H4 (cell line): ENCODE results near the gene MAP1LC3C. TPM values are rescaled to one million over a fixed set of nuclear protein-coding genes. Genes with fewer than 3 reads are reported as not detected.
A peak's percentile ranks its signal among the peaks of the same experiment; 100 is the strongest.

ENCODE experiments used
- DNase-seq: peaks from one replicate; pipeline ENCODE4 v3.0.0-alpha.2; 2015; ENCODE audit warnings: low spot score
- total RNA-seq: library from RNA; depleted of rRNA; stranded (reverse); fragments of >200 nt; shearing (Covaris generic); gene quantifications from 2 replicates; pipeline ENCODE4 v1.2.3, GENCODE V29; 2014; rRNA removed

The MAP1LC3C gene
- total RNA-seq: 0.08 TPM in 1 of 2 replicates, not detected in the other

DNA sequence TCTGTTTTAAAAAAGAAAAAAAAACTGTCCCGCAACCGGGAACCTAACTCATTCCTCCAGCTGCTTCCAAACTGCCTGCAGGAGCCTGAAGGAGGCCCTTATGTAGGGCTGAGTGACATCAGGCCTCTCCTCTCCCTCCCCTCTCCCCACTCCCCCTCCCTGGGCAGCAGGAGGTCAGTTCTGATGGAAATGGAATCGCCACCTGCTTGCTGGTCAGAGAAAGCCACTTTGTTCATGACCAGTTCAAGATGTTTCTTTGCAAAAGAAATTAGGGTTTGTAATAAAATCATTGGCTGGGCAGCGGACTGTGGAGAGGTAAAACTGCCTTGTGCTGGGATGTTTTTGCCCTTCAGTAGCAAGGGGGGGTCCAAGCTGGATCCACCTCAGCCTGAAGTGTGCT is at the start of gene MAP1LC3C:
TSS of gene MAP1LC3C (minus strand) at position 73 of the 400 bp plus-strand sequence. CDS start 90 bp downstream, outside the sequence.
- DNase-seq: no peak

DNA sequence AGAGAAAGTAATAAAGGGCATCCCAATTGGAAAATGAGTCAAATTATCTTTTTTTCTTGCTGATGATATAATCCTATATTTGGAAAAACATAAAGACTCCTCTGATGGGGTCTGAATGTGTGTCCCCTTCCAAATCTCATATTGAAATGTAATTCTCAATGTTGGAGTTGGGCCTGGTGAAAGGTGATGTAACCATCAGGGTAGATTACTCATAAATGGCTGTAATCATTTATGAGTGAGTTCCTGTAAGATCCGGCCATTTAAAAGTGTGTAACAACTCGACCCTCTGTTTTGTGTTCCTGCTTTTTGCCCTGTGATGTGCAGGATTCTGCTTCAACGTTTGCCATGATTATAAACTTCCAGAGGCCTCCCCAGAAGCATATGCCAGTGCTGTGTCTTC is 44.3 kb upstream of the MAP1LC3C start:
- no peak for DNase-seq

DNA sequence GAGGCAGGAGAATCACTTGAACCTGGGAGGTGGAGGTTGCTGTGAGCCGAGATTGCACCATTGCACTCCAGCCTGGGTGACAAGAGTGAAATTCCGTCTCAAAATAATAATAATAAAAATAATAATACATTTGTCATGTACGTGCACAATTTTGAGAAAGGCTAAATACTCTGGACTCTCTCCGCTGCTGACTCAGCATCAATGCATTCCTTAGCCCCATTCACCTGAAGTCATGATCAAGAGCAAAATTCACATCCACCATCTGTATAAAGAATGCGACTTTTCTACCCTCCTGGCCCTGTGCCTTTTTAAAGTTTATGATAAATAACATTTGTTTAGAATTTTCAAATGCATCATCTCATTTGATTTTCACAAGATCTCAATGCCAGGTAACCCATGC is 35.5 kb upstream of the MAP1LC3C start:
- no peak for DNase-seq

DNA sequence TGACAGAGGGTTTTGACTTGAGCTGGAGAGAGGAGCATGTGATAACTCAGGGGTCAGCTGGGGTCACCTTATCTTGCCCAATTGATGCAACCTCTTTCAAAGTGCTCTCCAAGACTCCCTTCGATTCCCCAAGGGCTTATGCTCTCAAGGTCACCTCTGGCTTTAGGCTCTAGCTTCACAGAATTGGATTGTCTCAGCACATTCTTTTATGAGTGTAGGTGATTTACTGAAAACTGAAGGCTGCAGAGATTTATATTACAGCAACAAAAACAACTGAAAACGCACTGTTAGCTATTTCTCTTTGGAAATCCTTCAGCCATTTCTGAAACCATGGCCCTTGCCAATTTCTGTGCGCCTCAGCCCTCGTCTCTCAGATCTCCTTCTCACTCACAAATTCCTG is 34.5 kb upstream of the MAP1LC3C start:
- no peak for DNase-seq

DNA sequence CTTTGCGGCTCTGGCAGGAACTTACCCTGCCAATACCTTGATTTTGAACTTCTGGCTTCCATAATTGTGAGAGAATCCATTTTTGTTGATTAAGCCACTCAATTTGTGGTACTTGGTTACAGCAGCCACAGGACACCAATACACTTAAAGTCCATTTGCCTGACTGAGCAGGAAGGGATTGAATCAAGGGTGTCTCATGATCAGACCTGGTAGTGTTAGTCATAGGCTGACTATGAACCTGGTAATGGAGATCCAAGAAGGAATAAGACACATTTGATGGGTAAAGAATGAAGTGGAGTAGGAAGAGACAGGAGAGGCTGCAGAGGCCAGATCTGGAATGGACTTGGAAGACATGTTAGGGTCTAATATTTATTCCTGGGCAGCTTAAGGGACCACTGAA is 31.2 kb upstream of the MAP1LC3C start:
- no peak for DNase-seq

DNA sequence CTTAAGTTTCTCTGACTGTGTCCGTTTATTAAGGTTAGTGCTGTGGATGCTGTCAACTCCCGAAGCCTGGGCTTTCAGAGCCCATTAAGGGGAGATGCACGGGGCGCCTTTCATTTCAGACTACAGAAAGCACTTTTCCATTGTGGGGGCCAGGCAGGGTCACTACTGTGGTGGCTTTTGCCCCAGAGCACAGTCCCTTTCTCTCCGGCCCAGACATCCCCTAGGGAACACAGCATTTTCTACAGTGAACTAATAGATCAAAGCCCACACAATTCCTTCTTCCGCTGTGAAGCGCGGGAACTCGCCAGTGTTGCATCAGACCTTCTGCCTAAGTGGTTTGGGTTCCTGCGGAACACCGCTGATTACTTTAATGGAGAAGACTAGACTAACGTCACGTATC is 26.8 kb upstream of the MAP1LC3C start:
- DNase-seq: no peak

DNA sequence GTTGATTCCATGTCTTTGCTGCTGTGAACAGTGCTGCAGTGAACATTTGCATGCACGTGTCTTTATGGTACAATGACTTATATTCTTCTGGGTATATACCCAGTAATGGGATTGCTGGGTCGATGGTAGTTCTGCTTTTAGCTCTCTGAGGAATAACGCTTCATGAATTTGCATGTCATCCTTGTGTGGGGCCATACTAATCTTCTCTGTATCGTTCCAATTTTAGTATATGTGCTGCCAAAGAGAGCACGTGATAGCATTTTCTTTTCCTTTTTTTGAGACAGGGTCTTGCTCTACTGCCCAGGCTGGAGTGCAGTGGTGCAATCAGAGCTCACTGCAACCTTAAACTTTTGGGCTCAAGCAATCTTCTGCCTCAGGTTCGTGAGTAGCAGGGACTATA is 24.9 kb upstream of the MAP1LC3C start:
- DNase-seq: no peak

DNA sequence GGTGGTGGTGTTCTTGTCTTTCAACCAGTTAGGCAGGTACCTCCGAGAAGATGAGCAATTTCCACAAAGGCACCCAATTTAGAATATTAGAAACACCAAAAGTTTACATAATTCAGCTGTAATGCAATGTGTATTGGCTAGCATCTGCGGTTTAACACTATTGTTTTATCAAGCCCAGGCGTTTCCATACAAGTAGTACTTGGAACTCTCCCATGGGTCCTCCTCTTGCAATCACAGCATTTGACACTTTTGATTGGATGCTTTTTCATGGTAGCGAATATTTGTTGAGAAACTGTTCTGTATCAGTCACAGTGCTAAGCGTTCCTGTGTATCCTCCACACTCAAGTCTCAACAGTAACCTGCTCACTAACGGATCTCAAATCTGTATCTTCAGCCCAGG is 20.1 kb upstream of the MAP1LC3C start:
- DNase-seq: no peak

DNA sequence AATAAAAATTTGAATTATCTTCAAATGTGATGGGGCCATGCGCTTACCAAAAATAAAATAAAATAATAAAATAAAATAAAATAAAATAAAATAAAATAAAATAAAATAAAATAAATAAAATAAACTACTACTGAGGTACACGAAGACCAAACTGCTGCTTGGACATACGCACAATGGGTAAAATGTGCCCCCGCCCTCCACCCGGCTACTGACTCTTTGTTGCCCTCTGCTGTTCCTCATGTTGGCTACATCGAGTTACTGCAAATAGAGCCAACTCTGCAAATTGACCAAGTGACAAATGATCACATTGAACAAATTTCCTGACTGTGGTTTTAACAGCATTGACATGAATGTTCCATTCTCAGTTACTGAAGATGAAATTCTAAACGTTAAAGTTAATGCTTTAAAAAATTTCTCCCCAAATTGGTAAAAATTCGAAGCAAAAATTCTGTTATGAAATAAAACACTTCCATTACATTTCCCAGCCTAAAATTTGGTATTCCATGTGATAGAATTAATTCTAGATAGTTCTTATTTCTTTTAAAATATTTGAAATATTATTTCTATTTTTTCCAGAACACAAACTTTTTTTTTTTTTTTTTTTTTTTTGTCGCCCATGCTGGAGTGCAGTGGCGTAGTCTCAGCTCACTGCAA is 18.8 kb upstream of the MAP1LC3C start:
- DNase-seq: peak; percentile 62

DNA sequence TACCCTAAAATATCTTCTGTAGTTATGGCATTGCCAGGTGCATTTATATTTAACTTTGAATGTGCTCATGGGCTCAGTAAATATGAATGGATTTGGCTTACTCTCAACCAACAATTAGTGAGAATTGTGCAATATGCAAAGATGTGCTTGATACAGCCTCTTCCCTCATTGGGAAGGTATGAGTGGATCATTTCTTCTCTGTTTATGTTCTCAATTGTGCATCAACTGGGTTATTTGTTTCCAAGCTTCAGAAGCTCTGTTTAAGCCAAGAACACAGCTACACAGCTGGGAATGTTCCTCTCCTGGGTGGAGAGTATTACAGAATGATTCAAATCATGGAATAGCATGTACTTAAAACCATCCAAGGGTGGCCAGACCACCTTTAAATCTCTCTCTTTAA is 17.6 kb upstream of the MAP1LC3C start:
- DNase-seq: no peak

DNA sequence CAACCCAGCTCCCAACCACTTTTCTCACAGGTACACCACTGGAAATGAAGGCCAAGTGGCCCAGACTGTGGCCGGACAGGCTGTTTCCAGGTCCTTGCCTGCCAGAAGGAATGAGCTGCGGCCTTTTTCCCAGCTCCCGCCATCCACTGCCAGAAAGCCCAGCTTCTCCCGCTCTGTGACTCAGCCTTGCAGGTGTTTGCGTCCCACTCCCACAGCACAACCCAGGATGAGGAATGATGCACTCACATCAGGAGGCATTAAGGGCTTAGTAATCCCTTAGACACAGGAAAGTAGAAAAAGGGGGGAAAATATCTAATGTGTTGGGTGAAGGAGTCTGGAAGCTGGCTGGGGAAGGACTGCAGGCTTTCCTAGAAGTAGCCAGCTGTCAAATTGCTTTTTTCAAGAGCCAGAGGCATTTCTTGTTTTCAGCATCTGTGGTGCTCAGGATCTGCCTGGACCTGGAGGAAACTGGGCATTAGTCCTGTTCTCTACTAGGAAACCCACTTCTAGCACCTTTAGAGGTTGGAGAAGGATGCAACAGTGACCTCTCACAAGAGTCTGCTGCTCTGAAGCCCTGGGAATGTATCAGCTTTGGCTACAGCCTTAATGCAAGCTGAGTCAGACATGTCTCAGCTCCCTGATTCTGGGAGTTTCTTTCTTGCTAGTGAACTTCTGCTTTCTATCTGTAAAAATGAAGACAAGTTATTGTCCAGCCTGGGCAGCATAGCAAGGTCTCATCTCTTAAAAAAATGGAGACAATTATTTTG is 13.2 kb upstream of the MAP1LC3C start:
- no peak for DNase-seq

DNA sequence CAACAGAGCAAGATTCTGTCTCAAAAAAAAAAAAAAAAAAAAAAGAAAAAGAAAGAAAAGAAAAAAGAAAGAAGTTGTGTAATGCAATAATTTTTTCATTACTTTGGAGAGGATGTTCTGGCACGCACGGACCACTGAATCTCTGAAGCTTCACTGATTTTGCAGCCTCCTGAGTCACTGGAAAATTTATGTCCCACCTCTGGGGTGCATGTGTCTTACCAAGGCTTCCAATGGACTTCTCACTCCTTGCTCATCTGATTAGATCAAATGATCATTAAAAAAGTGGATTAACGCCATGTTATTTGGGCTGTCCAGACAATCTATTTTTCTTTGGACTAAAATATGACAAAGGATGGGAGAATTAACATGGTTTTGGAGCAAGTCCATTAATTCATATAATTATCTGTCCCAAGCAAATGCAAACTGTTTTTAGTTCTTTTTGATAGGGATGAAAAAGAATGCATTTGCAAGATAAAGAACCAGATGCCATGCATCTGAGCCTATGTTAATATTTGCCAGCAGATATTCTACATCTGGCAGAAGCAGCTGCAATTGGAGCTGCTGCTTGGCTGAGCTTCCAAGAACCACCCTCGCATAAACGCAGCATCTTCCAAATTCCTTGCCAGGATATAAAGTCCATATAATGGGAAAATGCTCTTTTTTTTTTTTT is 10.1 kb upstream of the MAP1LC3C start:
- no peak for DNase-seq

DNA sequence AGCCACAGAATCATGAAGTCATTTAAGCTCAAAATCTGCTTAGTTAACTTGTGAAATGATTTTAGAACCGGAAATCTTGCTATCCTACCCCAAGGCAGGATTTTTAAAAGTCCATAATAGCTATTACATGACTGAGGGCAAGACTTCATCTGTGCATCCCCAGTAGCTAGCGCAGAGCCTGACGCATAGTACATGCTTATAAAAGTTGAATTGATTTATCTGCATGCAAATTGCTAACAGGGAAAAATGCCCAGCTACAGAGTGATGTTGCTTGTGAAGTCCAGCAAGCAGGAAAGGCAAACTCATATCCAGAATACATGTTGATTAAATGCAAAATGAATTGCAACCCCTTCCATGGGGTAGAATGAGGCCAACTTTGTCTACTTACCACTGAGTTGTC is 8.1 kb upstream of the MAP1LC3C start:
- no peak for DNase-seq

DNA sequence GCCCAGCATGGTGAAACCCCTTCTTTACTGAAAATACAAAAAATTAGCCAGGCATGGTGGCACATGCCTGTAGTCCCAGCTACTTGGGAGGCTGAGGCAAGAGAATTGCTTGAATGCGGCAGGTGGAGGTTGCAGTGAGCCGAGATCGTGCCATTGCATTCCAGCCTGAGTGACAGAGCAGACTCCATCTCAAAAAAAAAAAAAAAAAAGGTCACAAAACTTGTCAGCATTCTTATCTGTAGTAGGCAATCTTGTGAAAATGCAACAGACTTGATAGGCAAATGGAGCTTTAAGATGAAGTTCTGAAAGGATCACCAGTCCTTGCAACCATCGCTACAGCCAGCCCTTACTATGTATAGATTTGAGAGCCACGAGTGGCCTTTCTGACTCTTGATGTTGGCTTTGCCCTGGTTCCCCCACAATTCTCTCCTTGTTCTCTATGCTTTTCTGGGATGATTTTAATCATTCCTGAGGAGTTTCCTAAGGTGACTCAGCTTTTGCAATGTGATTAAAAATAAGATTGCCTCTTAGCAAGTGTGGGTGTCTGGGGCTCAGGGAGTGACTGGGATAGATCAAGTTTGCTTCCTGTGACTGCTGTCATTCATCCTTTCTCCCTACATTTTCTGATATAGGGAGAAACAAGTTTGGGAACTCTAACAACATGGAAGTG is 7.1 kb upstream of the MAP1LC3C start:
- DNase-seq: no peak

DNA sequence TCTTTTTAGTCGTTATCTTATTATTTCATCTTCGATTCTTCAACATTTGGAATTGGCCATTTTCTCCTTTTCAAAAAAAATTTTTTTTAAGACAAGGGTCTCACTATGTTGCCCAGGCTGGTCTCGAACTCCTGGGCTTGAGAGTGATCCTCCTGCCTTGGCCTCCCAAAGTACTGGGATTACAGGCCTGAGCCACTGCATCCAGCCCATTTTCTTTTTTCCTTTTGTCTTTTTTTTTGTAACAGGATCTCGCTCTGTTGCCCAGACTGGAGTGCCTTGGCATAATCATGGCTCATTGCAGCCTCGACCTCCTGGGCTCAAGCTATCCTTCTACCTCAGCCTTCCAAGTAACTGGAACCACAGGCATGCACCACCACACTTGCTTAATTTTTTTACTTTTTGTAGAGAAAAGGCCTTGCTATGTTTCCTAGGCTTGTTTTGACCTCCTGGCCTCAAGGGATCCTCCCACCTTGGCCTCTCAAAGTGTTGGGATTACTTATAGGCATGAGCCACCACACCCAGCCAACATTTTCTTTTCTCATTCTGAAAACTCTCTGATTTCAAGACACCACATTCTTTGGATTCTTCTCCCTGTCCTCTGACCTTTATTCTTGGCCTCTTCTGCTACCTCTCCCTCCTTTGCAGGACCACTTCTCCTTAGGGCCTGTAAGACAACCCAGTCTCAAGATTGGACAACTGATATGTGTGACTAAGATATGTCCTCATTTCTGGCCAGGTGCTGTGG is 6.0 kb upstream of the MAP1LC3C start:
- DNase-seq: no peak

DNA sequence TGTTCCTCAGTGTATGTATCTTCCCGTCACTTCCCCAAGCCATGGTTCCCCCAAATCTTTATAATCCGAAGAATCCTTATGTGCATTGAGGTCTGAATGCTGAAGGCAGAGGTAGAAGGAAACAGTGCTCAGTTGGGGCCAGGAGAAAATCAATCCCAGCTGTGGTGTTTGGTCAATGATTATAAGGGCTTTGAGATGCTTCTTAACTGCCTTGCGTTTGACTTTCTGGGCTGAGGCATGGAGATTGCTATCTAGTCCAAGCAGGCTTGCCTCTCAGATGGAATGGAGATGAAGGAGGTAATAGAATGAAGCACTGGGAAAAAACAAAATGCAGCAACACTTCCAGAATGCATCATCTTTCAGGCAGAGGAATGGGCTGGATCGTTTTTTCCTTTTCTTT is 3.6 kb upstream of the MAP1LC3C start:
- no peak for DNase-seq

DNA sequence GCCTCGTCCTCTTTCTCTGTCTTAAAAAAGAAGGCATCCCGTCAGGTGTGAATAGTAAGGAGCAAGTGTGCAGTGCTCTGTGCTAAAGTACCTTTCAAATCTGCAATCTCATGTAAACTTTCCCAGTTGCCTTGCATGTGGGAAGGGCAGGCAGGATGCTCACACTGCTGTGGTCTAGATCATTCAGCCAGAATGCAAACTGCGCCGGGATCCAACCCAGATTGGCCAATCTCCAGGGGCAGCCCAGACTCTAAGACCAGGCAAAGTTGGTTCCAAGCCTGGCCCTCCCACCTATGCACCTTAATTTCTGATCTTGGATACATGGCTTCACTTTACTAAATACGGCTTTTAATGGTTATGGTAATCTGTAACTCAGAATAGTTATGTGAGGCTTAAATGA is 3.2 kb upstream of the MAP1LC3C start:
- DNase-seq: no peak

DNA sequence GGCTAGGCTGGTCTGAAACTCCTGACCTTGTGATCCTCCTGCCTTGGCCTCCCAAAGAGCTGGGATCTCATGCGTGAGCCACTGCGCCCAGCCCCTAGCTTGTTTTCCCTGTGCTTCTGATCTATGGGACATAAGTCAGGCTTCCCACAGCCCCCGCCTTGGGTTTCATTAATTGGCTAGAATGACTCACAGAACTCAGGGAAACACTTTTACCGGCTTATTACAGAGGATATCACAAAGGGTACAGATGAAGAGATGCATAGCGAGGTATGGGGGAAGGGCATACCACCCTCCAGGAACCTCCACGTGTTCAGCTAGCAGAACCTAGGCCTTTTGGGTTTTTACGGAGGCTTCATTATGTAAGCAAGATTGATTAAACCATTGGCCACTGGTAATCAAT is 1.5 kb upstream of the MAP1LC3C start:
- no peak for DNase-seq

DNA sequence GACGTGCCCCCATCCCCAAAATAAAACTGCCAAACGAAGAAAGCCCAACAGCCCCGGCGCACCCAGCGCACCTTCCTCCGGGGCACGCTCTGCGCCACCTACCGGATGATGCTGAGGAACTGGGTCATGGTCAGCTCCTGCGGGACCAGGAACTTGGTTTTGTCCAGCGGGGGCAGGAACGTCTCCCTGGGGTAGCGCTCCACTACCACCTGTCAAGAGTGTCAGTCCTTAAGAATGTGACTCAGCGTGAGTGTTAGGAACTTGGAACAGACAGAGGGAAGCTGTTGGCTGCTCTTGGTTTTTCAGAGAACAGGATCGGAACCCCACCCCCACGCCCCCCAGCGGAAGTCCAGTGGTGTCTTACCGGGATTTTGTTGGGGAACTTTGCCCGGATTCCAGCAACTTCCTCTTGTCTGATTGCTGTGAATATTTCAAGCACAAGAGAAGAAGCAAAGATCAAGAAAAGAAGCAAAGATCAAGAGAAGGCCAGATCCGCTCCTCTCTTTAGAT is 431 bp downstream of the MAP1LC3C start:
- peak; percentile 75 for DNase-seq

DNA sequence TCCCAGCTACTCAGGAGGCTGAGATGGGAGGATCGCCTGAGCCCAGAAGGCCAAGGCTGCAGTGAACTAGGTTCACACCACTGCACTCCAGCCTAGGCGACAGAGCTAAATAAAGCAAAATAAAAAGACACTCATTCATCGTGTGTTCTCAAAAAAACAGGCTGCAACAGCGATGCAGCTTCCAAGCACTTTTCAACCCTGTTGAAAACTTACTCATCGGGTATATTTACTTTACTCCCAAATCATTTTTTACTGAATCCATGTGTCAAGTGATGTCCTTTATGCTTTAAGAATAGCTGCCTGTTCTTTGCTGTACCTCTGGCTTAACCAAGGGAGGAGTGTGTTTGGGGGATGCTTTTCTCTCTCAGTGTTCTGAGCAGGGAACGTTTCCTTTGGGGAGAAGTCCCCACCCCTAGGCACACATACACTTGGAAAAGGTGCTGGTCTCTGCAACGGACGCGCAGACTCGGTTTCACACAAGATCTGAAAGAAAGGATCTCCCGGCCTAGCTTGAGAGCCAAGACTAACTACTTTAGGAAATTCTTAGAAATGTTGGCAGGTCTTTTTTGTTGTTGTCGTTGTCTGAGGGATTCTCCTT is 1.4 kb downstream of the MAP1LC3C start:
- no peak for DNase-seq

DNA sequence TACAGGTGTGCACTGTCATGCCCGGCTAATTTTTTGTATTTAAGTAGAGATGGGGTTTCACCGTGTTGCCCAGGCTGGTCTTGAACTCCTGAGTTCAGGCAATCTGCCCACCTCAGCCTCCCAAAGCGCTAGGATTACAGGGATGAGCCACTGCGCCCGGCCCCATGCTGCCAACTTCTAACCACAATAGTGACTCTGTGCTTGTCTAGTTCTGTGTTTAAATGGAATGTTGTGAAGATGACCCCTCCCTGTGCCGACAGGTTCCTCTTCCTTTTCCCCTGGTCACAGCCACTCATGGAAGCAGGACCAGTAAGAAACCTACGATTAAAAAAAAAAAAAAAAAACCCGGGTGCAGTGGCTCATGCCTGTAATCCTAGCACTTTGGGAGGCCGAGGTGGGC is 4.7 kb downstream of the MAP1LC3C start:
- no peak for DNase-seq
